HG02798 (cell line): ENCODE results near the gene CFAP53.
"Not testable (repeated sequence)": the region's sequence is repeated elsewhere in the genome, so short reads cannot be mapped to it uniquely, and the experiment has no call there.

Experiments
- ATAC-seq: cut with Tn5 transposase; IDR thresholded peaks from one replicate; pipeline ENCODE4 v1.9.1; 2021; ENCODE audit warnings: mild to moderate bottlenecking; ENCODE audit not compliant: unreplicated experiment, poor library complexity

The CFAP53 gene

DNA sequence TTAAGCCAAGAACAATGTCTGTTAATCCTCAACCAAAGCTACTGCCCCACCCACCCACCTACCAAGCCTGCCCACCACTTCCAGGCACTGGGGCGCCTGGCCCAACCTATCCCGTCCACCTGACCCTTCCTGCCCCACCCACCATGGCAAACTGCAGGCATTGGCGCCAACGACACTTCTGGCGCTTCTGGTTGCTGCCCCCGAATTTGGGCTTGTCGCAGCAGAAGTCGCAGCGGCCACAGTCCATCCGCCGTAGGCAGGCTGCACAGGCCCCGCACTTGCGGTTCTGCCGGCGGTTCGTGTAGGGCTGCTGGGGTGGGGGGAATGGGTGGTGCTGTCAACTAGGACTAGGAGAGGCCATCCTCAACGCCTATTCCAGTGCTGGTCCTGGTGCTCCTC is 7.7 kb upstream of the CFAP53 start:
- ATAC-seq, result no peak

DNA sequence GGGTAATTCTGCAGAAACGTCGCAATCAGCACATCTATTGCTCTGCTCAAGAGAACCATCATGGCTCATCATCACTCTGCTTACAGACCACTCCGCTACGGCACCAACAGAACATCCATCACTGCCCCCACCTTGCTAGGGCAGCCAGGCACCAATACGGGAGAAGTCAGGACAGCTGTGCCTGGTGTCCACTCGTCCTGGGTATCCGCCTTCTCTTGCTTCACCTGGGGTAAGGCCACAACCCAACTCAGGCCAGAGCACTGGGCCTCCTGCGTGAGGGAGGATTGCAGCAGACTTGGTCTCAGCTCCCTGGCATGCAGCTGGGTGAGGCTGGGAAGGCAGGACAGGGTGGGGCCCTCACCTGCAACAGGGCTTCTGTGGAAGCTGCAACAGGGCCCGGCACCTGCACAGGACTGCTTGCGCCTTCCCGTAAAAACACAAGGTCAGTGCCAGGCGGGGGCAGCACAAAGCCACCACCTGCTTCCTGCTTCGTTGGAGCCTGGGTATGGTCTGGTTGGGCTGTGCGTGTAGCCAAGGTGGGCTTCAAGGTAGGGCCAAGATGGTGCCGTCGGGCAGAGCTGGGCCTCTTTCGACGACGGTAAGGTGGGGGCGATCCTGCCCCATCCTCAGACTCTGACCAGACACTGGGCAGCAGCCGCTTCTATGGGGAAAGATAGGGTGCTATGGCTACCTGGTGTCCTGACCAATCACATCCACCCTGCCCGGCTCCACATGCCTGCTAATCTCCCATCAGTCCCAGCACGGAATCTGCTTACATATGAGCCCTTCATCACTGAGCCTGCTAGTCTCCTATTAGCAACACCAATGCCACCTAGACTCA is 7.1 kb upstream of the CFAP53 start:
- ATAC-seq, result no peak

DNA sequence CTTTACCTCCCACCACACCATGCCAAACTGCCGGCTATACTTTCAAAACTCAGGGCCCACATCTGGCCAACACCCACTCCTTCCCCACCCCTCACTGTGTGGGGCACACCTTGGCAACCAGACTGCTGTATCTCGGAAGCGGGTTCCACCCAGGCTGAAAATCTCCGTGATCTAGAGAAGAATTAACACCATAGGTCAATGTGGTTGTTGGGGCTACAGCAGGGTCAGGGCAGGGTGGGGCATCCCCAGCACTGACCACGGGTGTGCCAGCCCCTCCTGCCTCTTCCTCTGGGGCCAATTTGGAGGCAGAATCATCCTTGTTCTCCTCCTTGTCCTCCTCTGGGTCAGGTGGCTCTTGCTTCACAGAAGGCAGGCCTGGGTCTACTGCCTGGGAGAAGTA is 6.3 kb upstream of the CFAP53 start:
- no peak for ATAC-seq

DNA sequence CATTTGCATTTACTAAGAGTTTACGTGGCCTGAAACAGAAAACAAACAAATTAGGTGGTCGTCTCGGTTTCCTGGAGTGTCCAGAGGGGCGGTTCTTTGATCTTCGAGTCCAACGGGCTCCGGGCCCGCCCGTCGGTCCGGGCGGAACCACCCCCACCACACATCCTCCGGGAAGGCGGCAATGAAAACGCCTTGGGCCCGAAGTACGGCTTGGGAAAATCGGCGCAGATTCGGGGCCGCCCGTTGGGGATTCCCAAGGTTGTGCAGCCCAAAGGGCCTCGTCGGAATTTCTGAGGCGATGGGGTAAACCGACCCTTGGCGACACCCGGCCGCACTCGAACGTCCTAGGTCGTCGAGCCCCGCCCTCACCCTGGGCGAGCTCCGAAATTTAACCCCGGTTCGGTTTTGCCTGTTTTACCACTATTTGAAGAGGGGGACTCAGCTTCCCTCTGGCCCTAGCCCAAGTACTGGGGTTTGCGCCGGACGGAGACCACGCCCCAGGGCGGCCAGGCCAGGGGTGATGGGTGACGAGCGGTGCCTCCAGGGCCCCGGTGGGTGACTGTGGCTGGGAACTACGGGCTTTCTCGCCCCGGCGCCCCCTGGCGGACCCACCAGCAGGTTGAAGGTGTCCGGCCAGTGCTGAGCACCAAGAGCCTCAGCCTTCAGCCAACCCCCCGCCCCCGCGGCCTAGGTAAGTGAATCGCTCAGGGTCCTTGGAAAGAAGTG is 1.9 kb upstream of the CFAP53 start:
- ATAC-seq, result peak; percentile 76

DNA sequence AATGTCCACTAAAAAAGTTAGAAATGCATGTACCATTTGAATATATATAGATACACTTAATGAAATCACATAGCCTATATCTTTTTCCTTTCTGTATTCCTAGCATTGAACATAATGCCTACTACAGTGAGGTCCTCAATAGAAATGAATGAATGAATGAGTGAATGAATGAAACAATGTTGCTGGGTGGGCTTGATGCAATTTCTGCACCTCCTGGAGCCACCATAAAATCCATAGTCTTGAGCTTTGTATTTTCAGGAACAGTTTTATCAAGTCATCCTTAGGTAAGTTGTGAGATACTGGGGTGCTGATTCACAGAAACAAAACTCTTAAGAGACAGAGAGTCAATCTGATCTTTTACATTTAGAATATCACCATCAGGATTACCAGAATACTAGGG is 3.3 kb downstream of the CFAP53 start:
- ATAC-seq, result no peak

DNA sequence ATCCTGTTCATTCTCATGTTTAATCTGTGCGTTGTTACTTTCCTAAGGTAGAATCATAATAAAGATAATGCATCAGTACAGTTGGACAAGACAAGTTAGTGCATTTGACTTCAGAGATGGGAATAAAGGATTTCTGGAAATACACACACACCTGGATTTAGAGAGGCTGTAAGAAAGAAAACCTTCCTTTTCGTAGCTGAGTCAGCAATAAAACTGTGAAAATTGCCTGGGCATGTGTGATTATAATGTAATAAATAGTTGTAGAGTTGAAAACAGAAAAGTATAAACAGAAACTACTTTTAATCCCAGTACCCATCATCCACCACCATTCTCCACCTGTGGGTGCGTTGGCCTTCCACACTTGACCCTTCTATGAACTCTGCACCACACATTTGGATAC is 15.4 kb downstream of the CFAP53 start:
- ATAC-seq, result no peak

DNA sequence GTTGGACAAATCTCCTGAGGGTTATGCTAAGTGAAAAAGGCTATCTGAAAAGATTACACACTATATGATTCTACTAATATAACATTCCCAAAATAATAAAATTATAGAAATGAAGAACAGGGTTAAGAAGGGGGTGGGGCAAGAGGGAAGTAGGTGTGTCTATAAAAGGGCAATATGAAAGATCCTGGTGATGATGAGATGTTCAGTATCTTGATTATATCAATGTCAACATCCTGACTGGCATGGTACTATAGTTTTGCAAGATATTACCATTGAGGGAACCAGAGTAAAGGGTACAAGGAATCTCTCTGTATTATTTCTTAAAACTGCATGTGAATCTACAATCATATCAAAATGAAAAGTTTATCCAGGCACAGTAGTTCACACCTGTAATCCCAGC is 16.7 kb downstream of the CFAP53 start:
- no peak for ATAC-seq

DNA sequence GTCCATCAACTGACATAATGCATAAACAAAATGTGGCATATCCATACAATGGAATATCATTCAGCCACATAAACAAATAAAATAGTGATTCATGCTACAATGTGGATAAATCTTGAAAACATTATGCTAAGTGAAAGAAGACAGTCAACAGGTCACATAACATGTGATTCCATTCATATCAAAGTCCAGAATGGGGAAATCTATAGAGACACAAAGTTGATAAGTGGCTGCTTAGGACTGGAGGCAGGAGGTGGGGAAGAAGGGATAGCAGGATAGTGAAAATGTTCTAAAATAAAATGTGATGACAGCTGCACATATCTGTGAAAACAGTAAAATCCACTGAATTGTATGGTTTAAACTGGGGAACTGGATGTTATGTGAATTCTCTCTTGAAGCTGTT is 18.7 kb downstream of the CFAP53 start:
- no peak for ATAC-seq

DNA sequence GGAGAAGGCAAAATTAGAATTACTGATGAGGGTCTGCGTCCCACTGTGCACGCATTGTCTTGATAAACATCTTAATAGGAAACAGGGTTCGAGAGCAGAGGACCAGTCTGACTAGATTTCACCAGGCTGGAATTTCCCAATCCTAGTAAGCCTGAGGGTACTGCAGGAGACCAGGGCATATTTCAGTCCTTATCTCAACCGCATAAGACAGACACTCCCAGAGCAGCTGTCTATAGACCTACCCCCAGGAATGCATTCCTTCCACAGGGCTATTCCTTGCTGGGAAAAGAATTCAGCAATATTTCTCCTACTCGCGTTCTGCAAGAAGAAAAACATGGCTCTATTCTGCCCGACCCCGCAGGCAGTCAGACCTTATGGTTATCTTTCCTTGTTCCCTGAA is 24.5 kb downstream of the CFAP53 start:
- not testable (repeated sequence) for ATAC-seq

DNA sequence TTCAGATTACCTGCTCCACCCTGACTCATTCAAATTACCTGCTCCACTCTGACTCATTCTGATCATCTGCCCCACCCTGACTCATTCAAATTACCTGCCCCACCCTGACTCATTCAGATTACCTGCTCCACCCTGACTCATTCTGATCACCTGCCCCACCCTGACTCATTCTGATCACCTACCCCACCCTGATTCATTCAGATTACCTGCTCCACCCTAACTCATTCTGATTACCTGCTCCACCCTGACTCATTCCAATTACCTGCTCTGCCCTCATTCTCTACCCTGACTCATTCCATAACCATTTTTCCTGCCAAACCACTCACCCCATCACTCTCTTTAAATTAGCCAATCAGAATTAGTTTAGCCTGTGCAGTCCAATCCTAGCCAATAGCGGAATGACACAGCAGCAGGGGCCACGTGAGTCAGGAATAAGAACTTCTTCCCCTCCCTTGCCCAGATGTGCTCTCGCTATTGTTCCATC is 26.2 kb downstream of the CFAP53 start:
- ATAC-seq, result no peak

DNA sequence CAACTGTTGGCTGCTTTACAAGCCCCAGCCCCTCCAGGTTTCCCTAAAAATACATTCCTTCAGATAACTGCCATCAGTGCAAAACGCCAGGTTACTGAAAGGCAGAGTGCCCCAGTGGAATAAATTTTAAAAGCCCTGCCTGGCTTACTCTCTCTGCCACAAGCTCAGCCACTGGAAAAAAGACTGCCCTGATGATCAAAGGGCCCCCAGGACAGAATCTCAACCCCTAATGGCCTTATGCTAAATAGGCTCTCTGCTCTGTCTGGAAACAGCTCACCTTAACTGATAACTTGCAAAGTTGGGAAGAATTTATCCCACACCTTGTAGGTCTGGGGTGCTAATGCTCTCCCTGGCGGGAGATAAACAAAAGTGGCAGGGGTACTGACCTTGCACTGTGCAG is 33.9 kb downstream of the CFAP53 start:
- ATAC-seq, result no peak

DNA sequence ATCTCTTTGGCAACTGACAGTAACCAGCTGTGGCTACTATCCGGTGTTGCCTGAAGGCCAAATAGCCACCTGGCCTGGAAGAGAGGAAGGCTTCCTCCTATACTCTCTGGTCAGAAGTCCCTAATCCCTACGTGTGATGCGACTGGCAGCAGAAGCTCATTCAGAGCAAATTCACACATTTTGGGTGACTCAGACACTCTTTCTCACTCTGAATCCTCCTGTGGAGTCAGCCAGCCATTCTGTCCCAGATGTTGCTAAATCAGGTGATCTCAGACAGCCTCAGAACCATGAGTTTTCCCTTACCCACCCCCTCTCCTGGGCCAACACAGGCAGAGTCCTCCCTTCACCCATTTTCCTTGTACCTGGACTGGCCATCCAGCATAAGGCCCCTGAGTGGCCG is 34.7 kb downstream of the CFAP53 start:
- ATAC-seq, result no peak

DNA sequence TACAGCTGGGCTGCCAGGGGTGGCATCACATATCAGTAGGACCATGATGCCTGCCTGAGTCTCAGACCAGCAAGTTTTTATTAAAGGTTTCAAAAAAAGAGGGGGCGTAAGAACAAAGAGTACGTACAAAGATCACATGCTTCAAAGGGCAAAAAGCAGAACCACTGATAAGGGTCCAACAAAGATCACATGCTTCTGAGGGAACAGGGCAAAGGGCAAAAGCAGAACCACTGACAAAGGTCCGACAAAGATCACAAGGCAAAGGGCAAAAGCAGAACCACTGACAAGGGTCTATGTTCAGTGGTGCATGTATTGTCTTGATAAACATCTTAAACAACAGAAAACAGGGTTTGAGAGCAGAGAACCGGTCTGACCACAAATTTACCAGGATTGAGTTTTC is 46.0 kb downstream of the CFAP53 start:
- ATAC-seq, result not testable (repeated sequence)

DNA sequence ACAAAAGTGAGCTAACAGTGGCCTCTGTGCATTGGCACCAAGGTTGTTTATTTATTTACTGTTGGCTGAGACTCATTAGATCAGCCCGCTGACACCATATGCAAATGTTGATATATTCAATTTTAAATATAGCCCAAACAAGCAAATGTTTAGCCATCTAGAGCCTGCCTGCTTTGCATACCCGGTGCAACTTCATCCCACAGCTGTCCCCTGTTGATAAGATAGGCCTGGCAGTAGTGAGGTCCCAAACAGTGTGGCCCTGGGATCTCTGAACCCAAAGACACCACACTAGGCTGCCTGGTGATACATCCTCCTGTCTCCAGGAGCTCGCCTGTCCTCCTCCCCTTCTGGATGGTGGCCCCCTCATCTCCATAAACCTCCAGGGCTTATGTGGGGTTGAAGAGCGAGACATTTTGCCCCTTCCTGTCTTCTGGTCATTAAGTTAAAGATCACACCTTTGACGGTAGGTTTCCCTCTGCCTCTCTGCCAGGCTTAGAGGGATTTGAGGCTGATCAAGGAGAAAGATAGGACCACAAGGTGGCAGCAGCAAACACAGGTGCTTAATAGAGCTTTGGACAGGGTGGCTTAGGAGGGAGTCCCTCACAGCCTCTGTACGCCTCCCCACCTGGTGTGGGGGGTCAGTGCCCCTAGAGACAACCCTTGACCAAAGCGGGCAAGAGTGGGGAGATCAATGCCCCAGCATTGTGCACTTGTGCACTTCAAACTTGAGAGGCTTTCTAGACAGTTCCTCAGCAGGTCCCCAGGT is 47.7 kb downstream of the CFAP53 start:
- peak; percentile 60 for ATAC-seq

DNA sequence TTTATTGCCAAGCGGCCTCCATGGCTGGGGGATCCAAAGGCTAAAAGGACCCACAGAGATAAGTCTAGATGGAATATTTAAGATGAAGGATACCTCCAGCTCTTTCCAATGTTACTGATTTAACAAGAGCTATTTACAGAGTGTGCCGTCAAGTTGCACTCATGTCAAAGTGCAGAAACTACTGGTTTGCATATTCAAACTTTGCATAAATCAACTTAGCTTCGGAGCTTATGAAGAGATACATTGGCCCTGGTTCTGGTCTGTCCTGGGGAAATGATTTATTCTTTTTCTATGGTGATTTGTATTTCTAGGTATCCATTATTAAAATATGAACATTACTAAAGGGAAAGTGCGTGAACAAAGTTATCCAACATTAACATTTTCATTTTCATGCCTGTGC is 57.0 kb downstream of the CFAP53 start:
- no peak for ATAC-seq

DNA sequence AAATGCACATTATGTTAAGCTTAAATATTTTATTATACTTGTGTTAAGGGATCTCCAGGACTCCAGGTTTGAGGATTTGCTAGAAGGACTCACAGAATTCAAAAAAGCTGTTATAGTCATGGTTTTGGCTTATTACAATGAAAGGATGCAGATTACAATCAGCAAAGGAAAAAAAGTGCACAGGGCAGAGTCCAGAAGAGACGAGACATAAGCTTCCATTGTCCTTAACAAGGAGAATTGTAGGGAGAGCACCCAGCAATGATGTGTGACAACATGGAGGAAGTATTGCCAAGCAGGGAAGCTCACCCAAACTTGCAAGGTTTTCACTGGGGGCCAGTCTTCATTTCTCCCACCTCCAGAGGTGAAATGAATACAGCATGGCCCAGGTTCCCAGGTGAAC is 58.6 kb downstream of the CFAP53 start:
- no peak for ATAC-seq

DNA sequence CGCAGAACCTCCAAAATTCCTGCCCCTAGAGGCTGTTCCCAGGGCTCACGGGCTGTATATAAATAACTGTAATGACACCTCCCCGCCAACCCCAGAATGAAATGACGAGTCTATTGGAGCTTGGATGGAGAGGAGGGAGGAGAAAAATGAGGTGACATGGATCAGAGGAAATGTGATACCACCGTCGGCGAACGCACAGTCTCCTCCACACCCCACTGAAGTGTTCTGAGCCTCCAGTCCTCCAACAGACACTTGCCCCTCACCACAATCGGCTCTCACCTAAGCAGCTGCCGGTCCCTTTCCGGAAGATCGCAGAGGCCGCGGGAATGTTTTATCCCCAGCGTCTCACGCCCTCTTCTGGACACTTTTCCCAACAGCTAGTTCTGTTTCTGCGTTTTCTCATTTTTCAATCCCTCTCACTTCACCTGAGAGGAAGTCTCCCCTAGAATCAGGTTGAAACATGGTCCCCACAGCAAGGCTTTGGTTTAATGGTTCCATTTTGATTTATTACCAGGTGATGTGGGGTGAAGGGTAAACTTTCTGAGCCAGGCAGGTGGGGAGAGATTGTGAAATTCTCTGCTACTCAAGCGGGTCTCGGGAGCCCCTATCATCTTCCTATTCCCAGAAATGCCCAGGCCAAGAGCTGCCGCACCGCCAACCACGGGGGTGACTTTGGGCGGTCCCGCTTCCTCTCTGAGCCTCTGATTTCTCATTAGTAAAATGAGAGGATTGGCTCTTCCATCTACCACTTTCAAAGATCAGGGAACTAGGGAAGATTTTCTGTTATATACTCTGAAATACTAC is 62.3 kb downstream of the CFAP53 start:
- ATAC-seq, result no peak

DNA sequence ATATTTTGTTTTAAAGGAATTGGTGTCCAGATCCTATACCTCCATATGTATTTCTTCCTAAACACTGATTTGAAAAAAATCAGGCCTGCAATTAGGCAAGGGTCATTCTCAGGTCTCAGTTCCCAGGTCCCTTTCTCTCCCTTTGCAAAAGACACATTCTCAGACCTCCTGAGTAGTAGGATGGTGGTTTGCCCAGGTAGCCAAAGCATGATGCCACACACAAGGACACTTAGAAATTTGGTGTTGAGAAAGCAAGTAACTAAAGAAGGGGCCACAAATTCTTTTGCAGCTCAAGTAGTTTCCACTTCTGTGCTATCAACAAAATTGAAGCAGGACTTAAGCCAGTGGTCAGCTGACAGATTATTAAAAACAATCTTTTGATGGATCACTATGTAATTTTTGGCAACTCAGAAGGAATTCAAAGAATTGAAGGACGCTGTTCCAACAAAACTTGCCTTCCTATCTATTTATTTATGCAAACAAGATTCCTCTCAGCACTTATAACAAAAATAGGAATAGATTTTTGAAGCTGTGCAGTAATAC is 64.7 kb downstream of the CFAP53 start:
- ATAC-seq, result no peak

DNA sequence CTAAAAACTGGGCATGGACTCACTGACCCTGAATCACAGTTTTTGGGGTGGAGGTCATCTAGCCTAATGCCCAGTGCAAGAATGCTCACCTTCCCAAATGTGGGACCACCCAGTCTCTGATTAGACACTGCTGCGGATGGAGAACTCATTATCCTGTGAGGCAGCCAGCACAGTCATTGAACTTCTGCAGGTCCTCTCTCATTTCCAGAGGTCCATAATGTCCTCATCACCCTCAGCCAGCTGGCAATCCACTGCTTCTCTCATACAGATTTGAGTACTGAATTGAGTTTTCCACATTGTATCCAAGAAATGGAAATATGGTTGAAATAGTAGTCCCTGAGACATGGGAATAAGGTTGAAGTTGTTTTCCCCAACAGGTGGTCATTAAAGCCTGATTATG is 66.4 kb downstream of the CFAP53 start:
- ATAC-seq, result no peak

DNA sequence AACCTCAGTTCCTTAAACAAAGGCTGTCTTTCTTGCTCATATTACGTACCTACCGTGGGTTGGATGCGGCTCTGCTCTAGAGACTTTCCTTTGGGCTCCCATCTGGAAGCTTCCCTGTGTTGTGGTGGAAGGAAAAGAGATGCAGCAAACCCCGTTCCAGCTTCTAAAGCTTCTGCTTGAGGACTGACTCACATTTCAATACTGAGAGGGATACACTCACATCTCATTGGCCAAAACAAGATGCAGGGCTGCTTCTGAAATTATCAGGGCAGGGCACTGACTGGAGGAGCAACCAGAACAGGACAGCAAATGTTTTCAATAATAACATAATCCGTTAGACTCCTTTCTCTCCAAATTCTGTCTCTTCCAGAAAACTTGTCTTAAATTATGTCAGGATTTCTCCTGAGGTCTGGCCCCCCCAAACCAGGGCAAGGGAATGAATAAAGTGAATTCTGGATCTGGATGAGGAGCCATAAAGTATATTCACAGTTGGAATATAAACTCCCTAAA is 66.9 kb downstream of the CFAP53 start:
- no peak for ATAC-seq
